ENCODE measurements around the gene DAO. TPM values are rescaled to one million over a fixed set of nuclear protein-coding genes. Genes with fewer than 3 reads are reported as not detected.
"Not testable (repeated sequence)": the region's sequence is repeated elsewhere in the genome, so short reads cannot be mapped to it uniquely, and the experiment has no call there.

Gene DAO
- total RNA-seq, 1 experiment from 2014 or later, result not detected

DNA sequence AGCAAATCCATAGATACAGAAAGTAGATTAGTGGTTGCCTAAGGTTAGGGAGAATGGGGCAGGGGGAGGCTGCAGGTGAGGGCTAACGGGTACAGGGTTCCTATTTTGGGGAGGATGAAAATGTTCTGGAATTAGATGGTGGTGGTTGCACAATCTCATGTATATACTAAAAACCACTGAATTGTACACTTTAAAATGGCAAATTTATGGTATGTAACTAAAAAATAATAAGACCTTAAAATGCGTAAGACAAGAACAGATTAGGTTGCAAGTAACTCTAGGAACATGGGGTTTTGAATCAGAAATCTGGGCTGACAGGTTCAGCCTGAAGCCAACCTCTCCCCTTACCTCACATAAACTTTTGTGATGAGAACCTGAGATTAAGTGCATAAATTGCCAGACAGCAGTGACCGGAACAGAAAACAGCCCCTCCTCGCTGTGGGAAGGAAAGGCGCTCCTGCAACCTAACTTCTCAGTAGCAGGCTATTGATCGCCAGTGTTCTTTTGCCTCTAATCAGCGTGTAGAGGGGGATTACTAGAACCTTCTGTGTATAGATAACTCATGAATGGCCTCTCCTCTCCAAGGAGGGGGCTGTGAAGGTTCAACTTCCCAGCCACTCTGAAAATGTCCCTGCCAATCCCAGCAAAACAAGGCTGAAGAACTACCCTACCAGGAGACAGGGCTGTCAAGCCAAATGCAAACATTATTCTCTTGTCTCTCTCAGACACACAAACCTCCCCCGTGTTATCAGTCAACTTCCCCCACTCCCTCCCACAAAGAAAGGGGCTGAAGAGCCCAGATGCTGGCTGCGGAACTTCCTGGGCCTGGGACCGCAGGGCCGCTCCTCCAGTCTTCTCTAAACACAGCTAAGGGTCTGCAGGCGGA, 24.4 kb upstream of the DAO start:
- H3K4me3 ChIP-seq (ENCODE audit: insufficient read depth, low read depth, low read length), result no peak overlapping the region
- H3K27me3 ChIP-seq (ENCODE audit: control insufficient read depth, insufficient read depth, low read length), result peaks cover 2% of the 10 kb centered on the region; the same call in 1 of the 2 replicates
- peaks cover 2% of the 10 kb centered on the region for H3K36me3 ChIP-seq (replicated peaks; ENCODE audit: control insufficient read depth, insufficient read depth, low read length)
- no peak for DNase-seq

DNA sequence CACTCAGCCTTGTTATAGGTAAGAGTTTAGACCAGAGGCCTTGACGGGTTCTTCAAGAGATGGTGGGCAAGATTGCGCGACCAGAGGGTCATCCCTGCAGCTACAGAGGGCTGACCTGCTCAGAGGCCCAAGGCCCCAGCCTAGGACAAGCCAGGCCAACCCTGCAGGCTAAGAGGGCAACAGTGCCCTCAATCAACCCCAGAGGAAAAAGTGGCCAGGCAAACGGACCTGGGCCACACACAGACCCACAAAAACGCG, 23.8 kb upstream of the DAO start:
- peaks cover 2% of the 10 kb centered on the region for H3K36me3 ChIP-seq (replicated peaks; ENCODE audit: control insufficient read depth, insufficient read depth, low read length)
- H3K4me3 ChIP-seq (ENCODE audit: insufficient read depth, low read depth, low read length), result no peak overlapping the region
- H3K27me3 ChIP-seq (ENCODE audit: control insufficient read depth, insufficient read depth, low read length), result peaks cover 2% of the 10 kb centered on the region; the same call in 1 of the 2 replicates
- peak; percentile 13 for DNase-seq

DNA sequence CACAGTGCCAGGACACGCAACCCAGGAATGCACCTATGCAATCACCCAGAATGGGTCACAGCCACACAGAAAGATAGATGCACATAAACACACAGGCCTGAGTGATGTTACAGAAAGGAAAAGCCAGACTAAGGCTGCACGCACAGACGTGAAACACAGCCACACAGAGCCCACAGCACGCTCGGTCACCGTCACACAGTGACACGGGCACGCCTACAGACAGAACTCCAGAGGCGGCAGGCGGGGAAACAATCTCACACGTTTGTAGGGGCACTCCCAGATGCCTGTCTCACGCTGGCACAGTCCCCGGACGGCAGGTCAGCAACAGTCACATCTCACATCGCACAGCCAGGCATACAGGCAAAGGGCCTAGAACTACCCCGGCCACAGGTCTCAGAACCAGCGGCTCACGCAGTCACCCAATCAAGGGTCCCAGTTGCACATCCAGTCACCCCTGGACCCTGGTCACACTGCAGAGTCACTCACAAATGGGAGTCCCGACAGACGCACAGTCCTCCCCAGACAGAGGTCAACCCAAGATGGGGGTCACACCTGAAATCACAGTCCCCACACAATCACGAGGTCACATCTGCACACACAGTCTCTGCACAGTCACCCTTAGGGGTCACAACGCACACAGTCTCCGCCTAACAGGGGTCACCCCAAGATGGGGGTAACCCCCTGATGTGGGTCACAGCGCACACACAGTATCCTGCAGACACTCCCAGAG, 23.3 kb upstream of the DAO start:
- H3K36me3 ChIP-seq (replicated peaks; ENCODE audit: control insufficient read depth, insufficient read depth, low read length), result peaks cover 2% of the 10 kb centered on the region
- peaks cover 2% of the 10 kb centered on the region; the same call in 1 of the 2 replicates for H3K27me3 ChIP-seq (ENCODE audit: control insufficient read depth, insufficient read depth, low read length)
- H3K4me3 ChIP-seq (ENCODE audit: insufficient read depth, low read depth, low read length), result peak overlapping the region; percentile 71
- peak; percentile 53 for DNase-seq

DNA sequence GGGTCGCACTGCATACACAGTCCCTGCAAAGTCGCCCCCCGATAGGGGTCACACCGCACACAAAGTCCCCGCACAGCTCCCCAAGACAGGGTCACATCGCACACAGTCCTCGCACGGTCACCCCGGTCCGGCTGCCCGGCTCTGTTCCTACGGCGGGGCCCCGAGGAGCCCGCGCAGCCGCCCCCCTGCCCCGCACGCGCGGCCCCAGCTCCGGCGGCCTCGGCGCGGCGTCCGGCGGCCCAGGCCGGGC, 22.8 kb upstream of the DAO start:
- Histone ChIP-seq H3K4me3 (ENCODE audit: insufficient read depth, low read depth, low read length) (peak overlapping the region; percentile 71), H3K36me3 (replicated peaks; ENCODE audit: control insufficient read depth, insufficient read depth, low read length) (peaks cover 2% of the 10 kb centered on the region), H3K27me3 (ENCODE audit: control insufficient read depth, insufficient read depth, low read length) (peaks cover 2% of the 10 kb centered on the region; the same call in 1 of the 2 replicates)
- DNase-seq, result no peak

DNA sequence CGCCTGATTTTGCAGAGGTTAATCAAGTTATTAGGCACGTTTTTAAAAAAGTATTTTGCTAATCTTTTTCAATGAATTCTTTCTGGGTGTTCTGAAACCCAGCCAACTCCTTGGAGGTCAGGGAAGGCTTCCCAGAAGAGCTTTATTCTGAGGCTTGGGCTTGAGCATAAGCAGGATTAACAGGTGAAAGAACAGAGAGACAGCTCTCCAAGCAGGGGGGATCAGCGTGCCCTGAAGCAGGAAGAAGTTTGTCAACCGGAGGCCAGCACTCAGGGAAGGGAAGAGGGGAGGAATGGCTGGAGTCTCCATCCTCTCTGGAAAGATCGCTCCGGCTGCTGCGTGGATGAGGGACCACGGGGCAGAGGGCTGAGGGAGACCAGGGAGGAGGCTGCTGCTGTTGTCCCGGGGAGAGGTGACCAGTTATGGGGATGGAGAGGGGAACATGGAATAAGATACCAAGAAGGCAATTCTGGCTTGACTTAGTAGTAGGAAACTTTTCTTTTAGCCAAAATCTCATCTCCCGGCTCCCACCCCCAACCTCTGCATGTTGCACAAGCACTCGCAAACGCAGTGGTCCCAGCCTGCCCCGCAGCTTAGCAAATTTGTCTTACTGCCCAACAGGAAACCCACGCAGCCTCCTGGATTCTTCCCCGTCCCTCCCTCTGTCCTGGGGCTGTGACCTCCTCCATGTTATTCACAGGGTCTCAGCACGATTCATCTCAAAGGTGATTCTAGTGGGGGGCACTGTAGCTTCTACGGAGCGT, 21.4 kb upstream of the DAO start:
- H3K4me3 ChIP-seq (ENCODE audit: insufficient read depth, low read depth, low read length), result peak overlapping the region; percentile 51
- peaks cover 2% of the 10 kb centered on the region; the same call in 1 of the 2 replicates for H3K27me3 ChIP-seq (ENCODE audit: control insufficient read depth, insufficient read depth, low read length)
- DNase-seq, result peak; percentile 67
- H3K36me3 ChIP-seq (replicated peaks; ENCODE audit: control insufficient read depth, insufficient read depth, low read length), result peaks cover 2% of the 10 kb centered on the region

DNA sequence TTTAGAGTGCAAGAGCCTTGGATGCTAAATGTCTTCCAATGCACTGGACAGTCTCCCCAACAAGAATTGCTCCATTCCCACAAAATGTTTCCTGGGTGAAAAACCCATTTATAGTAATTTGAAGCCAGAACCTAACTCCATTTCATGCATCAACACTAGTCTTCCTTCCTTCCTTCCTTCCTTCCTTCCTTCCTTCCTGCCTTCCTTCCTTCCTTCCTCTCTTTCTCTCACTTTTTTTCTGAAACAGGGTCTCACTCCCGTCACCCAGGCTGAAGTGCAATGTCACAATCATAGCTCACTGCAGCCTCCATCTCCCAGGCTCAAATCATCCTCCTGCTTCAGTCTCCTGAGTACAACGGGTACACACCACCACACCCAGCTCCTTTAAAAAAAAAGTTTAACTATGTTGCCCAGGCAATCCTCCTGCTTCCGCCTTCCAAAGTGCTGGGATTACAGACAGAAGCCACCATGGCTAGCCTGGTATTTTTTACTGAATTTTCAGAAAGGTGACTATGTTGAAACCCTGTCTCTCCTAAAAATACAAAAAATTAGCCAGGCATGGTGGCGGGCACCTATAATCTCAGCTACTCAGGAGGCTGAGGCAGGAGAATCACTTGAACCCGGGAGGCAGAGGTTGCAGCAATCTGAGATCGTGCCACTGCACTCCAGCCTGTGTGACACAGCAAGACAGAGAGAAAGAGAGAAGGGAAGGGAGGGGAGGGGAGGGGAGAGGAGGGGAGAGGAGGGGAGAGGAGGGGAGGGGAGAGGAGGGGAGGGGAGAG, 20.6 kb upstream of the DAO start:
- DNase-seq; H3K27me3 ChIP-seq (ENCODE audit: control insufficient read depth, insufficient read depth, low read length); H3K36me3 ChIP-seq (replicated peaks; ENCODE audit: control insufficient read depth, insufficient read depth, low read length); H3K4me3 ChIP-seq (ENCODE audit: insufficient read depth, low read depth, low read length): not testable (repeated sequence)

DNA sequence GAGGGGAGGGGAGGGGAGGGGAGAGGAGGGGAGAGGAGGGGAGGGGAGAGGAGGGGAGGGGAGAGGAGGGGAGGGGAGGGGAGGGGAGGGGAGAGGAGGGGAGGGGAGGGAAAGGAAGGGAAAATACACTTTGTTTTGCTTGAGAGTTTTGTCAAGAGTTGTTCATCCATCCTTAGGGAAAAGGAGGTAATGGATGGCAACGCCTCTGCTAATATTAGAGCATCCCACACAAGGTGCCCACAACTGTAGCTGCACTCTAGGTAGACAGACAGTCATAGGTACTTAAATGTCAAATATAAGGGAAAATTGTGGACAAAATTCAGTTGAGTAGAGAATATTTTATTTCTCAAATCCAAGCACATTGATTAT, 20.0 kb upstream of the DAO start:
- DNase-seq, result no peak
- no peaks in the 10 kb centered on the region for H3K36me3 ChIP-seq (replicated peaks; ENCODE audit: control insufficient read depth, insufficient read depth, low read length)
- no peak overlapping the region for H3K4me3 ChIP-seq (ENCODE audit: insufficient read depth, low read depth, low read length)
- peaks cover 2% of the 10 kb centered on the region; the same call in 1 of the 2 replicates for H3K27me3 ChIP-seq (ENCODE audit: control insufficient read depth, insufficient read depth, low read length)

DNA sequence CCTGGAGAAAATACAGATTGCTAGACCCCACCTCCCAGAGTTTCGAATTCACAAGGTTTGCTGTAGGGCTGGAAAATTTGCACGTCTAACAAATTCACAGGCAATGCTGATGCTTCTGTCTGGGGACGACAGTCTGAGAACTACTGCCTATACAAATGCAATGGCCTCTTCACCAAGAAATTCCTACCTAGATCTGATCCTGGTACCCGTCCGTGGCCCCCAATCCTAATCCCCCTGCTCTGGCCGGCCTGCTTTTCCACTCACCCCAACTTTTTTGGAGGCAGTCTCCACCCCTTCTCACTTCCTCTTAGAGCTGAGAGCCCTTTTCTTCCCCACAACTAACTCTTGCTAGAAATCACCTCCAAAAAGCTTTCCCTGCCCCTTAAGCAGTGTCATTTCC, 19.4 kb upstream of the DAO start:
- H3K36me3 ChIP-seq (replicated peaks; ENCODE audit: control insufficient read depth, insufficient read depth, low read length), result no peaks in the 10 kb centered on the region
- H3K27me3 ChIP-seq (ENCODE audit: control insufficient read depth, insufficient read depth, low read length), result peaks cover 2% of the 10 kb centered on the region; the same call in 1 of the 2 replicates
- no peak for DNase-seq
- no peak overlapping the region for H3K4me3 ChIP-seq (ENCODE audit: insufficient read depth, low read depth, low read length)

DNA sequence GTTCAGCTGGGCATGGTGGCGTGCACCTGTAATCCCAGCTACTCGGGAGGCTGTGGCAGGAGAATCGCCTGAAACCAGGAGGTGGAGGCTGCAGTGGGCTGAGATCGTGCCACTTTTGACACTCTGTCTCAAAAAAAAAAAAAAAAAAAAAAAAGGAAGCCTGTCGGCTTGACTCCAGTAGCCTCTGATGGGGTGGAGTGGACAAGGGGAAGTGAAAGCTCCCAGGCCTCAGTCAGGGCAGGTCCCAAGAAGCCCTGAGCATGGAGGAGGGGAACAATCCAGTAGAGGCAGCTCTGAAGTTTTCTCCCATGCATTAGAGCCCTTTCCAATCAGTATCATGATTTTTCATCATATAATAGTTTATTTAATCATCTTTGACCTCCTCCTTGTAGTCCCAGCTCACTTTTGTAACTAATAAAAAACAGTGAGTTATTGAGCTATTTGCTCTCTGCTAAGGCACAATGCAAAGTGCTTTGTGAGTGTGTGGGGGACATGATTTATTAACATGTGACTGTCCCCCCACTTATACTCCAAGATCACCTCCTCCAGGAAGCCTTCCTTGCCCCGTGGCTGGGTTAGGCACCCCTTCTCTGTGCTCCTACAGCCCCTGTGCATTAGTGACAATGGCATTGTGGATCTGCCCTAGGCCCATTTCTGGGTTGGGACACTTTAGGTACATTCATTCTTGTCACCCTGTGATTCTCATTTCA, 17.9 kb upstream of the DAO start:
- no peak for DNase-seq
- H3K4me3 ChIP-seq (ENCODE audit: insufficient read depth, low read depth, low read length), result no peak overlapping the region
- H3K36me3 ChIP-seq (replicated peaks; ENCODE audit: control insufficient read depth, insufficient read depth, low read length), result no peaks in the 10 kb centered on the region
- peaks cover 2% of the 10 kb centered on the region; the same call in 1 of the 2 replicates for H3K27me3 ChIP-seq (ENCODE audit: control insufficient read depth, insufficient read depth, low read length)

DNA sequence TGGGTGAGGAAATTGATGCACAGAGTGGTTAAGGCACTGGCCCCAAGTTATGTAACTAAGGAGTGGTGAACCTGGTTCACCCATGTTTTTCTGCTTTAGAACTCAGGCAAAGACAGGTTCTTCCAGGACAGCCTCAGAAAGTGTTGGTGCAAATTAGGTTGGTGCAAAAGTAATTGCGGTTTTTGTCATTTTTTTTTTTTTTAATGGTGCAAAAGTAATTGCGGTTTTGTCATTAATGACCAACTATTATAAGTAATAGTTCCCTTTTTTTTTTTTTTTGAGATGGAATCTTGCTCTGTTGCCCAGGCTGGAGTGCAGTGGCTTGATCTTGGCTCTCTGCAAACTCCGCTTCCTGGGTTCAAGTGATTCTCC, 17.3 kb upstream of the DAO start:
- no peak for DNase-seq
- no peak overlapping the region for H3K4me3 ChIP-seq (ENCODE audit: insufficient read depth, low read depth, low read length)
- H3K36me3 ChIP-seq (replicated peaks; ENCODE audit: control insufficient read depth, insufficient read depth, low read length), result no peaks in the 10 kb centered on the region
- peaks cover 2% of the 10 kb centered on the region; the same call in 1 of the 2 replicates for H3K27me3 ChIP-seq (ENCODE audit: control insufficient read depth, insufficient read depth, low read length)

DNA sequence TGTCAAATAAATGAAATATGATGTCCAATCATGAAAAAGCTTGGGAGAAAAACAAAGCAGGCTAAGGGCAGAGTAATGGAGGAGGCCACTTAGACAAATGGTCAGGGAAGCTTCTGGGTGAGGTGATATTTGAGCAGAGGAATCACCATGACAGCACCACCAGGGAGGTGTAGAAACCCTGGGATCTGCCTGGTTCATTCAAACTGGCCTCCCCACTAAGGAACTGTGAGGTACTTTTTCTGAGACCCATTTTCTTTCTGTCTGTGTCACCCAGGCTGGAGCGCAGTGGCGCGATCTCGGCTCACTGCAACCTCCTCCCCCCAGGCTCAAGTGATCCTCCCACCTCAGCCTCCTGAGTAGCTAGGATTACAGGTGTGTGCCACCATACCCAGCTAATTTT, 14.7 kb upstream of the DAO start:
- Histone ChIP-seq H3K27me3 (ENCODE audit: control insufficient read depth, insufficient read depth, low read length) (no peaks in the 10 kb centered on the region), H3K36me3 (replicated peaks; ENCODE audit: control insufficient read depth, insufficient read depth, low read length) (no peaks in the 10 kb centered on the region)

DNA sequence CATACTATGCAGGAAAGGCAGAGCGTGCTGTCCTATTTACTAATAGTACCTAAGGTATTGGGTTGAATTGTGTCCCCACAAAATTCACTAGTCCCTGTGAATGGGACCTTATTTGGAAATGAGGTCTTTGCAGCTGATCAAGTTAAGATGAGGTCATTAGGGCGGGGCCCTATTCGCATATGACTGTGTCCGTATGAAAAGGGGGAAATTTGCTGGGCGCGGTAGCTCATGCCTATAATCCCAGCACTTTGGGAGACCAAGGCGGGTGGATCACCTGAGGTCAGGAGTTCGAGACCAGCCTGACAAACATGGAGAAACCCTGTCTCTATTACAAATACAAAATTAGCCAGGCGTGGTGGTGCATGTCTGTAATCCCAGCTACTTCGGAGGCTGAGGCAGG, 13.8 kb upstream of the DAO start:
- not testable (repeated sequence) for H3K36me3 ChIP-seq (replicated peaks; ENCODE audit: control insufficient read depth, insufficient read depth, low read length); DNase-seq; H3K4me3 ChIP-seq (ENCODE audit: insufficient read depth, low read depth, low read length); H3K27me3 ChIP-seq (ENCODE audit: control insufficient read depth, insufficient read depth, low read length)

More for the DNA sequence above, 14.7 kb upstream of the DAO start:
- DNase-seq, result no peak
- H3K4me3 ChIP-seq (ENCODE audit: insufficient read depth, low read depth, low read length), result no peak overlapping the region

DNA sequence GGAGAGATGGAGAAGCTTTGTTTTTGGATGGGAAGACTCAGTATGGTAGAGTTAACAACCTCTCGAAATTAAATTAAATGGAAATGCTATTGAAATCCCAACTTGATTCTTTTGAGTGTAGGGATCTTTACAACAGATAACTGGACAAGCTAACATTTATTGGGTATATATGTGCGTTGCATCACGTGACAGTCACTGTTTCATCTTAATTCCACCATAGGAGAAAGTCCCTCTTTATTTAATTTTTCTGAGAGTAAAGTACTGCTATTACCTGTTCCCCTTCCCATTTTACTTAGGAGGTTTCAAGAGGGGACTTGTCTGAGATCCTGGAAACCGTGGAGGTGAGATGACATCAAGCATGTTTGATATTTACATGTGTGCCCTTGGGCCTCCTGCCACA, 11.1 kb upstream of the DAO start:
- H3K36me3 ChIP-seq (replicated peaks; ENCODE audit: control insufficient read depth, insufficient read depth, low read length), result no peaks in the 10 kb centered on the region
- no peaks in the 10 kb centered on the region for H3K27me3 ChIP-seq (ENCODE audit: control insufficient read depth, insufficient read depth, low read length)
- no peak for DNase-seq
- no peak overlapping the region for H3K4me3 ChIP-seq (ENCODE audit: insufficient read depth, low read depth, low read length)

DNA sequence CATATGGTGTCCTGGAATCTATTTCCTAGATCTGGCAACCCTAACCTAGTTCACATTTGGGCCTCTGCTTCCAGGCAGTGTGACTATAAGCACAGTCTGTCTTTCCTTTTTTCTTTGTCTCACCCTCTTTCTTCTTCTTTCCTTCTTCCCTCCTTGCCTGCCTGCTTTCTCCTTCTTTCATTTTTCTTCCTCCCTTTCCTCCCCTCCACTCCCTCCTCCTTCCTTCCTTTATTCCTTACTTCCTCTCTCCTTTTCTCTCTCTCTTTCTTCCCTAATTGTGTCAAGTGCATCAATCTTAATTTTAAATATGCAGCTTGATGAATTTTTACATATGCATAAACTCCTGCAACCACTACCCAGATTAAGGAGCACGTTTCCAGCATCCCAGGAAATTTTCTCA, 4.6 kb upstream of the DAO start:
- H3K36me3 ChIP-seq (replicated peaks; ENCODE audit: control insufficient read depth, insufficient read depth, low read length), result no peaks in the 10 kb centered on the region
- no peak for DNase-seq
- H3K27me3 ChIP-seq (ENCODE audit: control insufficient read depth, insufficient read depth, low read length), result no peaks in the 10 kb centered on the region
- H3K4me3 ChIP-seq (ENCODE audit: insufficient read depth, low read depth, low read length), result no peak overlapping the region

All from H7 (cell line).